HG03439 (cell line): ENCODE measurements around the gene MYL10.

Source experiments
- ATAC-seq: cut with Tn5 transposase; IDR thresholded peaks from one replicate; pipeline ENCODE4 v1.9.1; 2021; ENCODE audit warnings: mild to moderate bottlenecking, moderate library complexity; ENCODE audit not compliant: unreplicated experiment

MYL10 gene

DNA sequence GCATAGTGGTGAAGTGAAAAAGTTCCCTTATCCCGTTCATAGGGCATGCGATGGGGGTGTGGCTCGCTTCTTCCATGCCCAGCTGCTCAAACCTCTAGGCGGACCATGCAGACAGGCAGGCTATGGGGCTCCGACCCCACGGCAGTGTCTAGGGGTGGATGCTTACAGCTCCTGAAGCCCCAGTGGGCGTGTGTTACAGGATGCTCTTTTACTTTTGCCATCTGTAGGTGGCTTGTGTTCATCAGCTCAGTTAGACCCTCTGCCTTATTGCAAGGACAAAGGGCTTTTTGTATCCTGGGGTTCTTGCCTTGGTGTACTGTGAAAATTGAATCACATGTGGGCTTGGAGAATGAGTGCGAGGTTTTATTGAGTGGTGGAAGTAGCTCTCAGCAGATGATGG is at the start of gene MYL10:
Gene MYL10 (minus strand): TSS at position 126 of the 400 bp plus-strand sequence. CDS start 178 bp downstream, outside the sequence.
- ATAC-seq = no peak

DNA sequence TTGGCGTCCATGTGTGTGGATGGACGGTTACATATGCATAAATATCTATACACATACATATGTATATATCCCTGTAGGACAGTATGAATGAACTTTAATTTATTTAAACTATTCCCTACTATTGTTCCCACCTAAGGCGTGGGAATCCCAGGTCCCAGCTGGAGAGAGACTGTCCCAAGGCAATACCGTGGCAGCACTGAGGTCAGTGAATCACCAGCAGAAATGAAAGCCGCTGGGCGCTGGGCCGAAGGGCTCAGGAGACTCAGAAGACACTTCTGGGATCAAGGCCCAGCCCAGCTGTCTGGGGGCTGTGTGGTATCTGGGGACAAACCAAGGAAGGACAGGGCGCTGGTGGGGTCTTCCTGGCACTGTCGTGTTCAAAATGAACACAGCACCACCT is 49.6 kb upstream of the MYL10 start:
- ATAC-seq = no peak

DNA sequence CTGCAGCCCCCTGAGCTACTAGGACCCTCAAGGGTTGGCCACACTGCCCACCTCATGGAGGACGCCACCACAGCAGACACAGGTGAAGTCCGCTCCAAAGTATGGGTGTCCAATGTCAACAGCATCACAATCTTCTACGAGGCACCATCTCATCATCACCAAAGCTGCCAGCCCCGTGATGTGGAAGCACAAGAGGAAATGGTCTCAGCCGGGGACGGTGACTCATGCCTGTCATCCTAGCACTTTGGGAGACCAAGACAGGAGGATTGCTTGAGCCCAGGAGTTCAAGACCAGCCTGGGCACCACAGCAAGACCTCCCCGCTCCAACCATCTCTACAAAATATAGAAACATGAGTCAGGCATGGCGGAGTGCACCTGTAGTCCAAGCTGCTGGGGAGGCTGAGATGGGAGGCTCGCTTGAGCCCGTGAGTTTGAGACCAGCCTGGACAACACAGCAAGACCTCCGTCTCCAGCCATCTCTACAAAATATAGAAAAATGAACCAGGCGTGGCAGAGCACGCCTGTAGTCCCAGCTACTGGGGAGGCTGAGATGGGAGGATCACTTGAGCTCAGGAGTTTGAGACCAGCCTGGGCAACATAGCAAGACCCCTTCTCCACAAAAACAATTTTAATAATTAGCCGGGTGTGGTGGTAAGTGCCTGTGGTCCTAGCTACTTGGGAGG is 48.8 kb upstream of the MYL10 start:
- no peak for ATAC-seq

DNA sequence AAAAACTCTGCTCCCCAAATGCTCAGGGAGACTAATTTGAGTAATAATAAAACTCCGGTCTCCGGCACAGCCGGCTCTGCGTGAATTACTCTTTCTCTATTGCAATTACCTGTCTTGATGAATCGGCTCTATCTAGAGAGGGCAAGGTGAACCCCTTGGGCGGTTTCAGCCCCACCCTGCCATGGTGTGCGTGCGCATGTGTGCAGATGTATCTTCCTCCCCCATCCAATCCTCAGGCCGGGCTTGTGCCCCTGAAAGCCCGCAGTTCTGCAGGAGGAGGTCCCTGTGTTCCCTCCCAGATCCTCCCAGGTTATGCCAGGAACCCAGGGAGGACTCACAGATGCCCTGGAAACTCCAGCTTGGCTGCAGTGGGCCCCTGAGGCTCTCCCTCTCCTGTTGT is 48.3 kb upstream of the MYL10 start:
- ATAC-seq = no peak

DNA sequence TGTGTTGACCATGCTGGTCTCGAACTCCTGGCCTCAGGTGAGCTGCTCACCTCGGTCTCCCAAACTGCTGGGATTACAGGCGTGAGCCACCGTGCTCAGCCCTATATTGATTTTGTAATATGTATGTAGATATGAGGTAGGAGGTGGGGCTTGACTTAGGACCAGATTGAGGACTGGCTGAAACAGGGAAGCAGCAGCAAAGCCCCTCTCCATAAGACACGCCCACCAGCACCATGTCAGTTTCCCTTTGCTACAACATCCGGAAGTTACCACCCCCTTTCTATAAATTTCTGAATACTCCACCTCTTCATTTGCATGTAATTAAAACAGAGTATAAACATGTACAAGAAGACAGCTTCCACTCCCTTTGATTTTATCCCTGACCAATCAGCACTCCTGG is 47.9 kb upstream of the MYL10 start:
- ATAC-seq = no peak

DNA sequence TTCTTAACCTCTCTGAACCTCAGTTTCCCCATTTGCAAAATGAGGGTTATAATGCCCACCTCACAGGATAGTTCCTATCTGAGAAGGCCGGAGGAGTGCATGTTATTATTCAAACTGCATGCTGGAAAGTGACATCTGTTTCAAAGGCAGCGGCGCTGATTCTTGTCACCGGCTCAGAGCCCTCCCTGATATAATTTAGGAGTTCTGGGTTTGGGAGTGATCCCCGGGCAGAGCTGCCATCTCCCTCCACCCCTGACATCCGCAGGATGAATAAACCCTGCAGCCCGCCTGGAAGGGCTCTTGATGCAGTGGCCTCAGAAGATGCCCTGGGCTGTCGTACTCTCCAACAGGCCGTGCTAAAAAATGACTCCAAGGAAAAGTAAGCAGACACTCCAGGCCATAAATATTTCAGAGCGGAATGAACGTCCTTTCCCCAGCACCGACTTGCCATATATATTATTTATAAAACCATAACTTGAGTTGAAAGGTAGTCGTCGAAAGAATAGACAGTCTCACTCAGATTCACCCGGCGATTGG is 47.0 kb upstream of the MYL10 start:
- ATAC-seq = no peak

DNA sequence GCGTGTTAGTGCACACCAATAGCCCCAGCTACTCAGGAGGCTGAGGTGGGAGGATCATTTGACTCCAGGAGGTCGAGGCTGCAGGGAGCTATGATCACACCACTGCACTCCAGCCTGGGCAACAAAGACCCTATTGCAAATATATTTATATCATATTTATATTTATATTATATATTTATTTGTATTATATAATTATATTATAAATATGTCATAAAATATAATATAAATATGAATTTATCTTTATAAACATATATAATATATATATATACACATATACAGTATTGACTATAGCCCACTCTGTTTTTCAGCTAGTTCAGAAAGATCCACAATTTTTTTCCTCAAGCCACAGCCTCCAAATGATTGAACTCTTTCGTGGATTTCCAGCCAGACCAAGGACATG is 45.3 kb upstream of the MYL10 start:
- no peak for ATAC-seq

DNA sequence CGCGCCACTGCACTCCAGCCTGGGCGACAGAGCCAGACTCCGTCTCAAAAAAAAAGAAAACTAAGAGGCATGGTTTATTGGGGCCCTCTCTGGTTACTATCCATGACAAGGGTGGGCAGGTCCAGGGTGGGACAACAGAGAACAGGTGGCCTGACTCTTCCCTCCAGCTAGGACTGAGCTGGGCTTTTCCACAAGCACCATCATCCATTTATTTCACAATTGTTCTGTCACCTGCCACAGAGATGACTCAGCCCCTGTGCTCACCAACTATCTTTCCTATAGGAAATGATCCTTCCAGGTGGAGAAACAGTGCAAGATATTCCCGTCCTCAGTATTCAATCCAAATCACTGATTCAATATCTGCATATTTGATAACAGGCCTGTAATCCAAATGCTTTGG is 44.9 kb upstream of the MYL10 start:
- ATAC-seq = no peak

DNA sequence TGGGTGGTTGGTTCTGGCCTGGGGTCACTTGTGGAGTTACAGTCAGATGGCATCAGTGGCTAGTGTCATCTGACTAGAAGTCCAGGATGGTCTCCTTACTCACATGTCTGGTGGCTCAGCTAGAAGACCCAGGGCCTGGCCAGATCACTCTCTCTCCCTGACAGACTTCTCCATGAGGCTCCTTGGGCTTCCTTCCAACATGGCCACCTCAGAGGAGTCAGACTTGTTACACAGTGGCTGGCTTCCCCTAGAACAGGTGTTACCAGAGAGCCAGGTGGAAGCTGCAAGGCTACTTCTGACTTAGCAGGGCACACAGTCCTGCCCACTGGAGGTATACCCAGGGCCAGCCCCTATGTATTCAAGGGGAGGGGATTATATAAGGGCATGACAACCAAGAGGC is 44.2 kb upstream of the MYL10 start:
- ATAC-seq = no peak

DNA sequence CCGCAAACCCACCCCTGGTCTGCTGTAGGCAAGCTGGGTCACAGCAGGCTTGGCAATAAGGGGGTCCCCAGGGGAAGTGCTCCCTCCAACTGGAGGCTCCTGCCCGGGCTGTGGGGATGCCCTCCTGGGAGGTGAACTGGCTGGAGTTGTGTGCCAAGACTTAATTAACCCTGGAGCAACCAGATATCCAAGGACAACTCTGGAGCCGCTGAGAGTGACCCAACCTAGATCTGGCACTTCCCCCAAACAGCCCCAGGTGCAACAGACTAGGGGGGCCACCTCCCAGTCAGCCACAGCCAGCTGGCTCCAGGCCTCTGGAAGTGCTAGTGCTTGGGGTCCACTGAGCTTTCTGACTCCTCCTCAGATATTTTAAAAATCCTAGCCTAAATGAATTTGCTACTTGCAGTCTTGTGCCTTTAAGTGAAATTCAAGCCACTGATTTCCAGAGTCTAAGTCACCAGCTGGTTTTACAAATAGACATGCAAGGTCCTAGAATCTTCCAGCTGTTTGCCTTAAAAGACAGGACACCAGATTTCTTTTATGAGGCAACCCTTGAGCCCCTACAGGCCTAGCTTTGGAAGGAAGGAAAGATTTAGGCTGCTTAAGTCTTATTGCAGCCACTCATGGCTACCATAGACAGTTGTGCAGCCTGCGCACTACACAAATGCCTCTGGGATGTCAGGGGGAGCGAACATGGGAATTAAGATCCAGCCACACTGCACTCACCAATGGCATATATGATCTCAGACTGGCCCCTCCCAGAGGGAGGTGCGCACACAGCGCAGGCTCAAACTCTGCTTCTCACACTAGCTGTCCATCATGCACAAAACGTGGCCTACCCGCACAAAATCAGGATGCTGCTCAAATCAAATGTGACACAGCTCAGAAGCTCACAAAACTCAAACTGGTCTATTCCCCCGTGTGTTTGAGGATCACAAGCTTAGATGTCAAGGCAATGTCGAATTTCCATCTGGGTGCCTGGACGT is 42.6 kb upstream of the MYL10 start:
- ATAC-seq = no peak

DNA sequence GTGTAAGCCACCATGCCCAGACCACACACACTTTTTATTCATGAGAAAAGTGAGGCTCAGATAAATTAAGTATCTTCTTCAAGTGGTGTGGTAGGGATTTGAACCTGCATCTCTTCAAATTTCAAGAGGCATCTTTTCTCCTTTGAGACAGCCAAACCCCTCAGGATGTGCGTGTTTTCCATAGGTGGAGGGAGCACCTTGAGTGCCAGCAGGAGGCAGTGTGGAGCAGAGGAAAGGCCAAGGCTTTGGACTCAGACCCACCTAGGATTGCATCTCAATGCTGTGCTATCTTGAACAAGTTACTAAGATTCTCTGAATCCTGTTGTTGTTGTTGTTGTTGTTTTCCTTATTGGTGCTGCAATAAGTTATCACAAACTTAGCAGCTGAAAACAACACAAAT is 40.2 kb upstream of the MYL10 start:
- no peak for ATAC-seq

DNA sequence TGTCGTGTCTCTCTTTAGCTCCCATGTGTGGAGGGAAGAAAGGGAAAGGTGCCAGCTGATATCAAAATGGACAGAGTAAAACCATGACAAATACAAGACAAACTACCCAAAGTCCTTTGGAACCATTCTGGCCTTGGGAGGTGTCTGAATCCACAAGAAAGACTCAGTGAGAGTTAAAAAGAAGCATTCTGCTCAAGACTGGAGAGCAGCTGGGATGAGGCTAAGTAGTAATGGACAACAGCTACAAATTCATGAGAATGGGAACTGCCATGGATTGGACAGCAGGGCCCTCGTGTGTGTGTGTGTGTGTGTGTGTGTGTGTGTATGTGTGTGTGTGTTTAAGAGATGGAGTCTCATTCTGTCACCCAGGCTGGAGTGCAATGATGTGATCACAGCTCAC is 39.6 kb upstream of the MYL10 start:
- no peak for ATAC-seq

DNA sequence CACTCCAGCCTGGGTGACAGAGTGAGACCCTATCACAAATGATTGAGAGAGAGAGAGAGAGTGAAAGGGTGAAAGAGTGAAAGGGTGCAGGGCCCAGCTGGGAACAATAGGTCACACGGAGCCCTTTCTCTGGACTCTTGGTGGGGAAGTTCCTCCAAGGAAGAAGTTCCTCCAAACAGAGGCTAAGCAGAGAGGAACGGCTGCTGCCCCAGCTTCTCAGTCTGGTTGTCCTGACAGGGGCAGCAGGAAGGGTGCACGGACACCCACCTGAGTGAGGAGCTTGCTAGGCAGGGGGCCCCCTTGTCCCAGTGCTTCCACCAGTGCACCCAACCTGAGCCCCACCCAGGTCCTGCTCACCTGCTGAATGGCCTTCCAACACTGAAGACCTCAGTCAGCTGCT is 38.8 kb upstream of the MYL10 start:
- no peak for ATAC-seq

DNA sequence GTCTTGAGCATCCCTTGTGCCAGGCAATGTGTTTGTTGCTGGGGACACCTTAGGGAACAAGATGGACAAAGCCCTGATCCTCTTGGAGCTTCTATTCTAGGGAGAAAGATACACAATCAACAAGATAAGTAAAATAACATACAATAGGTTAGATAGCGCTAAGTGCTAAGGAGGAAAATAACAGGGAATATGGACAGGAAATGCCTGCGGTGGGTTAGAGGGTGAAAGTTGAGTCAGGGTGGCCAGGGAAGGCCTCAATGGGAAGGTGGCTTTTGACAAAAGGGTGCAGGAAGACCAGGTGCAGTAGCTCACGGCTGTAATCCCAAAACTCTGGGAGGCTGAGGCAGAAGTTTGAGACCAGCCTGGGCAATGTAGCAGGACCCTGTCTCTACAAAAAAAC is 38.3 kb upstream of the MYL10 start:
- ATAC-seq = no peak

DNA sequence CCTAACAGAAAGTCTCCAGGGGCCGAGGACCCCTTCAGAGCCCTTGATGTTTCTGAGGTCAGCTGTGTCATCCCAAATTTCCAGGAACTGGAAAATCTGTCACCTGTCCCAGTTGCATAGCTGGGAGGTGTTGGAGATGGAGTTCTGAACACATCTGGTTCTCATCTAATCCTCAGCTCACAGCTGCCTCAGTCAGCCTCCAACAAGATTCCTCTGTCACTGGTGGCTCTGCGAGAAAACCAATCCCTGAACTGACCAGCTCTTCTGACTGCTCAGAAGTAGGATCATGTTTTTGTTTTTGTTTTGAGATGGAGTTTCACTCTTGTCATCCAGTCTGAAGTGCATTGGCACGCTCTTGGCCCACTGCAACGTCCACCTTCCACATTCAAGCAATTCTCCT is 37.6 kb upstream of the MYL10 start:
- ATAC-seq = no peak

DNA sequence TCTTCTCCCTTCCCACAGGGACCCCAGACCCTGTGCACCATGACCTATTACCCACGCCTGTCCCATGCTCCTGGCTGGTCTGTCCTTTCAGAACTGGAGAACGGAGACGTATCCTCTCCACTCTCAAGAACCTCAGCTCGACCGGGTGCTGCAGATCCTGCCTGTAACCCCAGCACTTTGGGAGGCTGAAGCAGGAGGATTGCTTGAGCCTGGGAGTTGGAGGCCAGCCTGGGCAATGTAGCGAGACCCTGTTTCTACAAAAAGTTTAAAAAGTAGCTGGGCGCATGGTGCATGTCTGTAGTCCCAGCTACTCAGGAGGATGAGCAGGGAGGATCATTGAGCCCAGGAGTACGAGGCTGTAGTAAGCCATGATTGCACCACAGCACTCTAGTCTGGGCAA is 37.2 kb upstream of the MYL10 start:
- no peak for ATAC-seq

DNA sequence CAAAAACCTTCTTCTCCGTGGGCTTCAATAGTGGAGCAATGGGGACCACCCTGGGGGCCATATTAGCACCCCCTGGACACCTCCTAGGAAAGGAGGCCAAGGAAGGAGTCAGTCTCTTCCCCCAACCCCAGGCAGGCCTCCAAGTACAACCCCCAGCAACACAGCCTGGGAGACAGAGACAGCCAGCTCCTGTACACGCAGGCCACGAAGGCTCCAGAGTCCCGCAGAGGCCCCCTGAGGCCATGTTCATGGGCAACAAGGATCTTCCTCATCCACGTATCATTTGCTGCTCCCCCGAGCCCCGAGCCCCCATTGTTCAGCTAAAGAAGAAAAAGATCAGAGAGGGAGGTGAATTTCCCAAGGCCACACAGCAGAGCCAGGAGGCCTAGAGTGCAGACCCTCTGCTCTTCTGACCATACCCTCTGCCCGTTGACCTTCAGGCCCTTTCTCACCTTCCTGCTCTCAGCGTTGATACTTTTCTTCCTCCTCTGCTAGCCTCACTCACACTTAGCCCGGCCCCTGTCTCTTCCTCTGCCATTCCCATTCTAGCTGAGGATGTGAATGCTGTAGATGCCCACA is 35.9 kb upstream of the MYL10 start:
- ATAC-seq = no peak

DNA sequence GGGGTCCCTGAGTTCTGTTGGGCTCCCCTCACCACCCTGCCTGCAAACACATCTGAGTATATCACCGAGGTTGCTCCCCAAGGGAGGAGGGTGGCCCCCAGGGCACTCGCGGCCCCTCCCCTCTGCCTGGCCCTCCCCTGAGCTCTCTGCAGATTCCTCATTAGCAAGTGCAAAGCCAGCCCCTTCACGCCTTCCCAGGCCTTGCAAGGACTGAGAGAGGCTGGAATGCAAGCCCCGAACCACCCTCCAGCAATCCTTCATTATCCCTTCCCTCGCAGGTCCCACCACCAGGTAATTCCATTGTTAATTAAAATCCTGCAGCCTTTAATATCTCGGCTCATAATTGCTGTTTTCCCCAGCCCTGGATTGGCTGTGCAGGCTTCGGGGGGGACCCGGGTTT is 35.3 kb upstream of the MYL10 start:
- ATAC-seq = no peak

DNA sequence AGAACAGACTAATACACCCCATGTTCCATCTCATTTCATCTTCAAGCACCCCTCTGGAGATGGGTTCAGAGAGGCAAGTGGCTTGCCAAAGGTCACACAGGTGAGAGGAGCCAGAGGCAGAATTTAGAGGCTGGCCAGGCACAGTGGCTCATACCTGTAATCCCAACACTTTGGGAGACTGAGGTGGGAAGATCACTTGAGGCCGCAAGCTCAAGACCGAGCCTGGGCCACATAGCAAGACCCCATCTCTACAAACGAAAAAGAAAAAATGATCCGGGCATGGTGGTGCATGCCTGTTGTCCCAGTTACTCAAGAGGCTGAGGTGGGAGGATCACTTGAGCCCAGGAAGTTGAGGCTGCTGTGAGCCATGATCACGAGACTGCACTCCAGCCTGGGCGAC is 34.7 kb upstream of the MYL10 start:
- ATAC-seq = no peak

DNA sequence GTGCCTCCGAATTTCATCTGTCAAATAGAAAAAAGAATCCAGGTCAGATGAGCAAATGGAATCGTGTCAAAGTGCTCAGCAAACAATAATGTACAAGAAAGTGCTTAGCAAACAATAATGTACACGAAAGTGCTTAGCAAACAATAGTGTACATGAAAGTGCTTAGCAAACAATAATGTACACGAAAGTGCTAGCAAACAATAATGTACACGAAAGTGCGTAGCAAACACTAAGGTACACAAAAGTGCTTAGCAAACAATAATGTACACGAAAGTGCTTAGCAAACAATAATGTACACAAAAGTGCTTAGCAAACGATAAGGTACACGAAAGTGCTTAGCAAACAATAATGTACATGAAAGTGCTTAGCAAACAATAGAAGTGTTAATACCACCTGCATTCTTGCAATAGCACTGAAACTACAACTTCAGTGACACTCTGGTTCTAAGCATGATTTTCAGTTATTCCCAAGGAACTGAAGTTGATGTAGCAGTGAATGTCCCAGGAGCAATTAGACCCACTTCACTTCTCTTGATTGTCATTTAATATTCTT is 33.4 kb upstream of the MYL10 start:
- ATAC-seq = no peak

DNA sequence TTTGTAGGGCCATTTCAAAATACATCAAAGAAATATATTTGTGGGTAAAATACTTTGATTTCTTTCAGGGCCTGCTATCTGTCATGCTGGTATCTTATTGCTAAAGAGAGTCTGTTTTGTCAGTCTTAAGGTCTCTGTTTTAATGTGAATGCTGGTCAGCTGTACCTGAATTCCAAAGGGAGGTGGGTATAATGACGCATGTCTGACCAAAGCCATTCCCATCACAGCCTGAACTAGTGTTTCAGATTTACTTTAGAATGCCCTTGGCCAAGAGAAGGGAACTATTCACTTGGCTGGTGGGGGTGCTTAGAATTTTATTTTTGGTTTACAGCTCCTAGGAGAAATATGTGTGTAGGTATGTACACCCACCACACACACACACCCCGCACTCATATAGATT is 30.6 kb upstream of the MYL10 start:
- no peak for ATAC-seq
